Uterus (tissue), 4 donors: ENCODE measurements around the gene PRKG1. TPM values are rescaled to one million over a fixed set of nuclear protein-coding genes. Genes with fewer than 3 reads are reported as not detected.

Experiments
- DNase-seq, 2 donors: peaks; one replicate each; pipeline ENCODE4 v3.0.0-alpha.2; 2019 to 2020
- H3K27ac ChIP-seq, 2 donors: fragments of 200-600 bp; sonication (generic); 1 replicate in 1 of 2; 2 replicates in 1 of 2; pipeline ENCODE4 v1.5.1; 2016 to 2018
- H3K27me3 ChIP-seq, 2 donors: fragments of 200-600 bp; sonication (generic); one replicate each; pipeline ENCODE4 v1.5.1; 2018 to 2019; ENCODE audit warnings: control low read depth in 1 of 2
- H3K36me3 ChIP-seq, 2 donors: fragments of 200-600 bp; sonication (generic); one replicate each; pipeline ENCODE4 v1.5.1; 2019; ENCODE audit warnings: control low read depth in 1 of 2
- H3K4me1 ChIP-seq, 2 donors: fragments of 200-600 bp; sonication (generic); one replicate each; pipeline ENCODE4 v1.5.1; 2018 to 2019; ENCODE audit warnings: control low read depth in 1 of 2
- H3K4me3 ChIP-seq, 2 donors: fragments of 200-600 bp; sonication (generic); 1 replicate in 1 of 2; 2 replicates in 1 of 2; pipeline ENCODE4 v1.5.1; 2018 to 2019; ENCODE audit warnings: mild to moderate bottlenecking in 1 of 2
- H3K9me3 ChIP-seq, 2 donors: fragments of 200-600 bp; sonication (generic); one replicate each; pipeline ENCODE4 v1.5.1; 2019; ENCODE audit warnings: control low read depth in 1 of 2
- POLR2A ChIP-seq, 2 donors: fragments of 450-650 bp; IDR thresholded peaks; one replicate each; pipeline ENCODE4 v1.6.1; 2016; ENCODE audit warnings: antibody characterized with exemption in 2 of 2, mild to moderate bottlenecking in 1 of 2, moderate library complexity in 1 of 2
- intact Hi-C: fragments of 100-400 bp; cut with DNase I; formaldehyde crosslinking; loops from one replicate; pipeline ENCODE4 v1.15.1; 2023; ENCODE audit warnings: low total_unique reads
- total RNA-seq, 4 donors: library from RNA; depleted of rRNA in 3 of 4; stranded (reverse); fragments of >200 nt in 3 of 4; gene quantifications; one replicate each; pipeline versions ENCODE4 v1.1.0 to v1.2.4, GENCODE V29; 2014 to 2023
- TF ChIP-seq, protein P1 (sequence below), 4 experiments: fragments of 200-600 bp in 2 of 4; fragments of 450-650 bp in 2 of 4; sonication (generic) in 2 of 4; IDR thresholded peaks; one replicate each; pipeline ENCODE4 v1.5.1; 2016 to 2019; ENCODE audit warnings: antibody characterized with exemption in 4 of 4, mild to moderate bottlenecking in 2 of 4, moderate library complexity in 1 of 4
- donor health status: DM: yes; HTN: yes; CAD: no.

PRKG1 gene
- total RNA-seq, 4 donors from 2014 or later: 32.4 to 136 (median 69.6) TPM

DNA sequence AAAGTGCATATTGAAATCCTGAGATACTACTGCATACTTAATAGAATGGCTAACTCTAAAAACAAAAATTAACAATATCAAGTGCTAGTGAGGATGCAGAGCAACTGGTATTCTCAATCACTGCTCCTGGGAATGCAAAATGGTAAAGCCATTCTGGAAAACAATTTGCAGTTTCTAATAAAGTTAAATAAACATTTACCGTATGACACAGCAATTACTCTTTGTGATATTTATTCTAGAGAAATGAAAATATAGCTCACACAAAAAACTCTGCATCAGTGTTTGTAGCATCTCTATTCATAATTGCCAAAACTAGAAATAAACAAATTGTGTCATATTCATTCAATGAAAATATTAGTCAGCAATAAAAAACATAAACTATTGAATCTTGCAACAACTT lies 984.8 kb downstream of the PRKG1 start:
- TF ChIP-seq, protein P1, sequence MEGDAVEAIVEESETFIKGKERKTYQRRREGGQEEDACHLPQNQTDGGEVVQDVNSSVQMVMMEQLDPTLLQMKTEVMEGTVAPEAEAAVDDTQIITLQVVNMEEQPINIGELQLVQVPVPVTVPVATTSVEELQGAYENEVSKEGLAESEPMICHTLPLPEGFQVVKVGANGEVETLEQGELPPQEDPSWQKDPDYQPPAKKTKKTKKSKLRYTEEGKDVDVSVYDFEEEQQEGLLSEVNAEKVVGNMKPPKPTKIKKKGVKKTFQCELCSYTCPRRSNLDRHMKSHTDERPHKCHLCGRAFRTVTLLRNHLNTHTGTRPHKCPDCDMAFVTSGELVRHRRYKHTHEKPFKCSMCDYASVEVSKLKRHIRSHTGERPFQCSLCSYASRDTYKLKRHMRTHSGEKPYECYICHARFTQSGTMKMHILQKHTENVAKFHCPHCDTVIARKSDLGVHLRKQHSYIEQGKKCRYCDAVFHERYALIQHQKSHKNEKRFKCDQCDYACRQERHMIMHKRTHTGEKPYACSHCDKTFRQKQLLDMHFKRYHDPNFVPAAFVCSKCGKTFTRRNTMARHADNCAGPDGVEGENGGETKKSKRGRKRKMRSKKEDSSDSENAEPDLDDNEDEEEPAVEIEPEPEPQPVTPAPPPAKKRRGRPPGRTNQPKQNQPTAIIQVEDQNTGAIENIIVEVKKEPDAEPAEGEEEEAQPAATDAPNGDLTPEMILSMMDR (IDR thresholded peaks at IDR 0.05): no peak
- TF ChIP-seq POLR2A (IDR thresholded peaks at IDR 0.05): no peak
- Histone ChIP-seq H3K9me3 (no peaks in the 10 kb centered on the region), H3K4me1 (no peaks in the 10 kb centered on the region), H3K27me3 (no peaks in the 10 kb centered on the region), H3K4me3 (no peak overlapping the region), H3K36me3 (no peaks in the 10 kb centered on the region), H3K27ac (no peak overlapping the region)
- no peak for DNase-seq
- intact Hi-C loops: no loop called here

DNA sequence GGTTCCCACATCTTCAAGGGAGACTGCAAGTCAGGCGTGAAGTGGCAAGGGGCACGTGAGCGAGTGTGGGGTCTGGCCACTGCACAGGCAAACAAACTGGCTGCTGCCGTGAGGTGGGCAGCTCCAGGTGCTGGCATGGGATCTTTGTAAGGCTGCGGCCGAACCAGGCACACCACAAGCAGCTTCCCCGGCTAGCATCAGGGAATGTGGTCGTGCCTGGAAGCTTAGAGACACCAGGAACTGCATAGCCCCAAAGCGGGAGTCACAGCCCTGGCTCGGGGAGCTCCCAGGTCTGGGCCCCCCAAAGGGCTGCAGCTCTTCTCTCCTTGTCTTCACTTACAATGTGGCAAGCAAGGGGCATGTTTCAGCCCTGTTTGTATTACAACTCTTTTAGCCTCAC lies 988.9 kb downstream of the PRKG1 start:
- TF ChIP-seq, protein P1 (IDR thresholded peaks at IDR 0.05): no peak
- TF ChIP-seq POLR2A (IDR thresholded peaks at IDR 0.05): no peak
- Histone ChIP-seq H3K9me3 (no peaks in the 10 kb centered on the region), H3K27ac (no peak overlapping the region), H3K4me3 (no peak overlapping the region), H3K27me3 (no peaks in the 10 kb centered on the region), H3K4me1 (no peaks in the 10 kb centered on the region), H3K36me3 (no peaks in the 10 kb centered on the region)
- intact Hi-C loops: no loop called here
- no peak for DNase-seq

DNA sequence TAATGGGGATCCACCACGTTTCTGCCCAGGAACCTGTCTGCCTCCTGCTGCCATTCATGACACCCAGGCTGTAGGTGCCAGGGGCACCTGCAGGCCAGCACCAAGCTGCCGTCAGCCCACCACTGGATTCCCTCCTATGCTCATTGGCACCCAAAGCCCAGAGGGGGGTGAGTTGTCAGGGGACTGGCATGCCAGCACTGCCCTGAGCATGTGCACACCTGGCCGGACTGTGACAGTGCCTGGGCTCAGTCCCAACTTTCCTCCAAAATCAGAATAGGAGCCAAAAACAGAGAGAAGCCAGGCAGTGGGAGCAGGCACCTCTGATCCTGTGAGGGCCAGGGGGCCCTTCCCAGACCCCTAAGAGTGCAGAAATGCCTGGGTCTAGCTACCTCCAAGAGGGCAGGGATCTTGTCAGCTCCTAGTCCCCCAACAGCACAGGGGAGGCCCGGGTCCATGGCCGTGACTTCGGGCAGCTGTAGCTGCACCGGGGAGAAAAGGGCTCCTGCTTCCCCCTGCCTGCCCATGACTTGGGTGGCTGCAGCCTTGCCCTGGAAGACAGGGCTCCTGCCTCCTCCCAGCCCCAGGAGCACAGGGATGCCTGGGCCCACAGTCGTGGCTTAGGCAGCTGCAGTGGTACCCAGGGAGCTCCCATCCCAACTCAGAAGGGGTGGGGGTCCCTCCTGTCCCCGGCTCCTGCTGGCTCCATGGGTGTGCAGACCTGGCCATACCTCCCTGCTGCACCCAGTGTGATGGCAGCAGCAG lies 990.0 kb downstream of the PRKG1 start:
- H3K27ac ChIP-seq: no peak overlapping the region
- H3K4me3 ChIP-seq: no peak overlapping the region
- TF ChIP-seq, protein P1 (IDR thresholded peaks at IDR 0.05): no peak
- no peak for TF ChIP-seq POLR2A (IDR thresholded peaks at IDR 0.05)
- no peaks in the 10 kb centered on the region for H3K9me3 ChIP-seq
- H3K27me3 ChIP-seq: no peaks in the 10 kb centered on the region
- no peak for DNase-seq
- no peaks in the 10 kb centered on the region for H3K4me1 ChIP-seq
- intact Hi-C loops: no loop called here
- no peaks in the 10 kb centered on the region for H3K36me3 ChIP-seq

DNA sequence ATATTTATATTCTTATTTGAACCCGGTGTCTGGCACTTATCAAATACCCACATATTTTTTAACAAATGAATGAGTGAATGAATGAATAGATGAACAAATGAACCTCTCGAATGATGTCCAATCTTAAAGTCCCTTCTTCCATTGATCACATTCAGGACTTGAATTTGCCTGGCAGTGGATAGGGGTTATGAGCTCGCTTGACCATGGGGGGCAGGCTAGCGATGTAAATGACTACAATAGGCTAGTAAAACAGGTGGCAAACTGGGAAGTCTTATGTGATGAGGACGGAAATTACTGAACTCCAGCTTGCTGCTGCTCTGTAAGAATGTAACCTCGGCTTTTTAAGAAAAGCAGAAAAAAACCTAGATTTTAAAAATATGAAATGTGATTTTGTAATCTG lies 992.1 kb downstream of the PRKG1 start:
- Histone ChIP-seq H3K36me3 (no peaks in the 10 kb centered on the region), H3K9me3 (no peaks in the 10 kb centered on the region), H3K4me1 (no peaks in the 10 kb centered on the region), H3K27ac (no peak overlapping the region), H3K27me3 (no peaks in the 10 kb centered on the region), H3K4me3 (no peak overlapping the region)
- TF ChIP-seq POLR2A (IDR thresholded peaks at IDR 0.05): no peak
- TF ChIP-seq, protein P1 (IDR thresholded peaks at IDR 0.05): no peak
- intact Hi-C loops: no loop called here
- DNase-seq: no peak

DNA sequence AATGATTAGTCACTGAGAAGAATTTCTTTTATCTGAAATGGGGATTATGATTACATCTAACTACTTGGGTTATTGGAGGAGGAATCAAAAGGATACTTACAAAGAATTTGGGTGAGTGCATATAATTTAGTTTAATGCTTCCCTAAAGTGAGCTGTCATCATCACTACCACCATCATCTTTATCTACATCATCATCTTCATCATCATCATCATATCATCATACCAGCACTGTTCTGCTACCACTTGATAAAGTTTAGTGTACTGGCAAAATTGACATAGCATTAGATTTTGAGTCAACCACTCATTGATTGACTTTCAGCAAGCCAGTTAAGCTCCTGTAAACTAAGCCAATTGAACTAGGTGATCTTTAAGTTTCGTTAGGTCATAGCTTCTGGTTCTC lies 994.2 kb downstream of the PRKG1 start:
- intact Hi-C loops: no loop called here
- H3K4me3 ChIP-seq: no peak overlapping the region

More for the DNA sequence above, 994.2 kb downstream of the PRKG1 start:
- no peaks in the 10 kb centered on the region for H3K9me3 ChIP-seq
- H3K27me3 ChIP-seq: no peaks in the 10 kb centered on the region
- no peaks in the 10 kb centered on the region for H3K36me3 ChIP-seq
- no peak overlapping the region for H3K27ac ChIP-seq
- H3K4me1 ChIP-seq: no peaks in the 10 kb centered on the region
- no peak for TF ChIP-seq POLR2A (IDR thresholded peaks at IDR 0.05)
- TF ChIP-seq, protein P1 (IDR thresholded peaks at IDR 0.05): no peak
- no peak for DNase-seq
